C4-2B (cell line): Measurements from ENCODE around the gene SULT1C2.

Experiments used
- ZFX ChIP-seq: fragments of 450-650 bp; IDR thresholded peaks from 2 replicates; pipeline ENCODE4 v1.6.1; 2017
- TF ChIP-seq, protein P1 (sequence below): fragments of 450-650 bp; conservative IDR thresholded peaks from 2 replicates; pipeline ENCODE4 v1.5.1; 2017; ENCODE audit warnings: mild to moderate bottlenecking

DNA sequence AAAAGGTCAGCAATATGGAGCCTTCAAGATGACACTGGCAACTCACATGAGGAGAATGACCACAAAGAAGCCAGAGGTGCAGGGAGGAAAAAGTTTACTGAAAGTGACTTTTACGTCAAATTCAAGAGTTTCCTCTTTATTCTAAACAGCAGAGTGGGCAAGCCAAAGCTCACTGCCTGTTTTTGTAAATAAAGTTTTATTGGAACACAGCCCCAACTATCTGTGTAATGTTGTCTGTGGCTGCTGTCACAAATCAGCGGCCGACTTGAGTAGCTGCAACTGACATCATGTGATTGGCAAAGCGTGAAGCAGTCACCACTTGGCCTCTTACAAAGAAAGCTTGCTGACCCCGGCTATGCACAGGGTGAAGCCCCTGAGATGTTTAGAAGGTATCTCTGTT, 9.2 kb upstream of the SULT1C2 start:
- no peak for TF ChIP-seq ZFX
- TF ChIP-seq, protein P1, sequence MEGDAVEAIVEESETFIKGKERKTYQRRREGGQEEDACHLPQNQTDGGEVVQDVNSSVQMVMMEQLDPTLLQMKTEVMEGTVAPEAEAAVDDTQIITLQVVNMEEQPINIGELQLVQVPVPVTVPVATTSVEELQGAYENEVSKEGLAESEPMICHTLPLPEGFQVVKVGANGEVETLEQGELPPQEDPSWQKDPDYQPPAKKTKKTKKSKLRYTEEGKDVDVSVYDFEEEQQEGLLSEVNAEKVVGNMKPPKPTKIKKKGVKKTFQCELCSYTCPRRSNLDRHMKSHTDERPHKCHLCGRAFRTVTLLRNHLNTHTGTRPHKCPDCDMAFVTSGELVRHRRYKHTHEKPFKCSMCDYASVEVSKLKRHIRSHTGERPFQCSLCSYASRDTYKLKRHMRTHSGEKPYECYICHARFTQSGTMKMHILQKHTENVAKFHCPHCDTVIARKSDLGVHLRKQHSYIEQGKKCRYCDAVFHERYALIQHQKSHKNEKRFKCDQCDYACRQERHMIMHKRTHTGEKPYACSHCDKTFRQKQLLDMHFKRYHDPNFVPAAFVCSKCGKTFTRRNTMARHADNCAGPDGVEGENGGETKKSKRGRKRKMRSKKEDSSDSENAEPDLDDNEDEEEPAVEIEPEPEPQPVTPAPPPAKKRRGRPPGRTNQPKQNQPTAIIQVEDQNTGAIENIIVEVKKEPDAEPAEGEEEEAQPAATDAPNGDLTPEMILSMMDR, result no peak
